ENCODE measurements around the gene R3HDM4. TPM values are rescaled to one million over a fixed set of nuclear protein-coding genes. Genes with fewer than 3 reads are reported as not detected.

The R3HDM4 gene
- total RNA-seq, 1 donor from 2014 or later: 57.9 TPM

DNA sequence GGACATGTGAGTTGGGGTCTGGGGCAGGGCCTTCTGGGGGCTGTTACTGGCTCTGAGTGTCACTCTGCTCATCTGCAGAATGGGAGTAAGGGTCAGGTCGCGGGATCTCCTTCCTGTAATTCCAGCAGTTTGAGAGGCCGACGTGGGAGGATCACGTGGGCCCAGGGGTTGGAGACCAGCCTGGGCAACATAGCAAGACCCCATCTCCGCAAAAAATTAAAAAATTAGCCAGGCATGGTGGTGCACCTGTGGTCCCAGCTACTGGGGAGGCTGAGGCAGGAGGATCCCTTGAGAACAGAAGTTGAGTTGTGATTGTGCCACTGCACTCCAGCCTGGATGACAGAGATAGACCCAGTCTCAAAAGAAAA lies 16.9 kb upstream of the R3HDM4 start:
- no peak overlapping the region for H3K27ac Mint-ChIP-seq (ENCODE audit: unreplicated experiment)
- Histone ChIP-seq H3K27ac (ENCODE audit: low read depth, low read length) (no peak overlapping the region), H4K20me1 (ENCODE audit: insufficient read depth, low read length) (peaks cover 15% of the 10 kb centered on the region), H3K9ac (ENCODE audit: low read length) (no peak overlapping the region), H3K27me3 (ENCODE audit: insufficient read depth, low read length) (no peaks in the 10 kb centered on the region), H2AFZ (ENCODE audit: low read depth, low read length) (no peak overlapping the region), H3K9me3 (ENCODE audit: insufficient read depth, low read depth, low read length) (no peaks in the 10 kb centered on the region), H3K79me2 (ENCODE audit: insufficient read depth, low read length) (peaks cover 47% of the 10 kb centered on the region), H3K4me2 (ENCODE audit: low read length) (no peak overlapping the region), H3K4me1 (ENCODE audit: insufficient read depth, low read length) (peaks cover 36% of the 10 kb centered on the region), H3K36me3 (ENCODE audit: insufficient read depth, low read length) (no peaks in the 10 kb centered on the region), H3K4me3 (ENCODE audit: insufficient read depth, low read depth, low read length) (no peak overlapping the region)
- H3K27me3 Mint-ChIP-seq (ENCODE audit: low read depth, unreplicated experiment): no peaks in the 10 kb centered on the region
- H3K36me3 Mint-ChIP-seq (ENCODE audit: low read depth, unreplicated experiment): peaks cover 6% of the 10 kb centered on the region
- H3K4me1 Mint-ChIP-seq (ENCODE audit: low read depth, unreplicated experiment): peaks cover 7% of the 10 kb centered on the region
- DNase-seq (ENCODE audit: low read depth): no peak
- no peak for FAIRE-seq
- no peaks in the 10 kb centered on the region for H3K9me3 Mint-ChIP-seq (ENCODE audit: unreplicated experiment)
- TF ChIP-seq EZH2 (IDR thresholded peaks at IDR 0.05; ENCODE audit: insufficient read depth, low read length): no peak
- TF ChIP-seq, protein P1, sequence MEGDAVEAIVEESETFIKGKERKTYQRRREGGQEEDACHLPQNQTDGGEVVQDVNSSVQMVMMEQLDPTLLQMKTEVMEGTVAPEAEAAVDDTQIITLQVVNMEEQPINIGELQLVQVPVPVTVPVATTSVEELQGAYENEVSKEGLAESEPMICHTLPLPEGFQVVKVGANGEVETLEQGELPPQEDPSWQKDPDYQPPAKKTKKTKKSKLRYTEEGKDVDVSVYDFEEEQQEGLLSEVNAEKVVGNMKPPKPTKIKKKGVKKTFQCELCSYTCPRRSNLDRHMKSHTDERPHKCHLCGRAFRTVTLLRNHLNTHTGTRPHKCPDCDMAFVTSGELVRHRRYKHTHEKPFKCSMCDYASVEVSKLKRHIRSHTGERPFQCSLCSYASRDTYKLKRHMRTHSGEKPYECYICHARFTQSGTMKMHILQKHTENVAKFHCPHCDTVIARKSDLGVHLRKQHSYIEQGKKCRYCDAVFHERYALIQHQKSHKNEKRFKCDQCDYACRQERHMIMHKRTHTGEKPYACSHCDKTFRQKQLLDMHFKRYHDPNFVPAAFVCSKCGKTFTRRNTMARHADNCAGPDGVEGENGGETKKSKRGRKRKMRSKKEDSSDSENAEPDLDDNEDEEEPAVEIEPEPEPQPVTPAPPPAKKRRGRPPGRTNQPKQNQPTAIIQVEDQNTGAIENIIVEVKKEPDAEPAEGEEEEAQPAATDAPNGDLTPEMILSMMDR (IDR thresholded peaks at IDR 0.05; ENCODE audit: insufficient read depth, low read depth, low read length): no peak
- no peak overlapping the region for H3K4me3 Mint-ChIP-seq (ENCODE audit: unreplicated experiment)

DNA sequence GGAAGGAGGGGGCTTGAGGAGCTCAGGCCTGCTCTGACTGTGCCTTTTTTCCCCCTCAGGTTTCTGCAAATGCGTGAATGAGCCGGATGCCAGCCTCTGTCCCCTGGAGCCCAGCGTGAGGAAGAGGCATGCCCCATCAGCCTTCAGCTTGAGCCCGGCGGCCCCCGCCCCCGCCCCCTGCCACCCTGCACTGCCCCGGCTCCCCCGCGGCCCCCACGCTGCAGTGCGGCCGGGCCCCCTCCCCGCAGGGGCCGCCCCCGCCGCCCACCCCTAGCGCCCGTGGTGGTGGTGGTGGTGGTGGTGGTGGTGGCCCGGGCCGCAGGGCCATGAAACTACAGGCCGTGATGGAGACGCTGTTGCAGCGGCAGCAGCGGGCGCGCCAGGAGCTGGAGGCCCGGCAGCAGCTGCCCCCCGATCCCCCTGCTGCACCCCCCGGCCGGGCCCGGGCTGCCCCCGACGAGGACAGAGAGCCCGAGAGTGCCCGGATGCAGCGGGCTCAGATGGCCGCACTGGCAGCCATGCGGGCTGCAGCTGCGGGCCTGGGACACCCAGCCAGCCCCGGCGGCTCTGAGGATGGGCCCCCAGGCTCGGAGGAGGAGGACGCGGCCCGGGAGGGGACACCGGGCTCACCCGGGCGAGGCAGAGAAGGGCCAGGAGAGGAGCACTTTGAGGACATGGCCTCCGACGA lies 16.3 kb upstream of the R3HDM4 start:
- Histone ChIP-seq H3K4me1 (ENCODE audit: insufficient read depth, low read length) (peaks cover 35% of the 10 kb centered on the region), H2AFZ (ENCODE audit: low read depth, low read length) (no peak overlapping the region), H3K9ac (ENCODE audit: low read length) (no peak overlapping the region), H3K9me3 (ENCODE audit: insufficient read depth, low read depth, low read length) (no peaks in the 10 kb centered on the region), H4K20me1 (ENCODE audit: insufficient read depth, low read length) (peaks cover 15% of the 10 kb centered on the region), H3K27ac (ENCODE audit: low read depth, low read length) (no peak overlapping the region), H3K4me3 (ENCODE audit: insufficient read depth, low read depth, low read length) (no peak overlapping the region), H3K36me3 (ENCODE audit: insufficient read depth, low read length) (no peaks in the 10 kb centered on the region), H3K4me2 (ENCODE audit: low read length) (no peak overlapping the region), H3K27me3 (ENCODE audit: insufficient read depth, low read length) (no peaks in the 10 kb centered on the region), H3K79me2 (ENCODE audit: insufficient read depth, low read length) (peaks cover 44% of the 10 kb centered on the region)
- no peak overlapping the region for H3K4me3 Mint-ChIP-seq (ENCODE audit: unreplicated experiment)
- peaks cover 6% of the 10 kb centered on the region for H3K36me3 Mint-ChIP-seq (ENCODE audit: low read depth, unreplicated experiment)
- no peaks in the 10 kb centered on the region for H3K9me3 Mint-ChIP-seq (ENCODE audit: unreplicated experiment)
- DNase-seq (ENCODE audit: low read depth) (no peak), FAIRE-seq (no peak)
- peaks cover 7% of the 10 kb centered on the region for H3K4me1 Mint-ChIP-seq (ENCODE audit: low read depth, unreplicated experiment)
- no peaks in the 10 kb centered on the region for H3K27me3 Mint-ChIP-seq (ENCODE audit: low read depth, unreplicated experiment)
- no peak overlapping the region for H3K27ac Mint-ChIP-seq (ENCODE audit: unreplicated experiment)
- TF ChIP-seq, protein P1 (IDR thresholded peaks at IDR 0.05; ENCODE audit: insufficient read depth, low read depth, low read length): no peak
- TF ChIP-seq EZH2 (IDR thresholded peaks at IDR 0.05; ENCODE audit: insufficient read depth, low read length): no peak

DNA sequence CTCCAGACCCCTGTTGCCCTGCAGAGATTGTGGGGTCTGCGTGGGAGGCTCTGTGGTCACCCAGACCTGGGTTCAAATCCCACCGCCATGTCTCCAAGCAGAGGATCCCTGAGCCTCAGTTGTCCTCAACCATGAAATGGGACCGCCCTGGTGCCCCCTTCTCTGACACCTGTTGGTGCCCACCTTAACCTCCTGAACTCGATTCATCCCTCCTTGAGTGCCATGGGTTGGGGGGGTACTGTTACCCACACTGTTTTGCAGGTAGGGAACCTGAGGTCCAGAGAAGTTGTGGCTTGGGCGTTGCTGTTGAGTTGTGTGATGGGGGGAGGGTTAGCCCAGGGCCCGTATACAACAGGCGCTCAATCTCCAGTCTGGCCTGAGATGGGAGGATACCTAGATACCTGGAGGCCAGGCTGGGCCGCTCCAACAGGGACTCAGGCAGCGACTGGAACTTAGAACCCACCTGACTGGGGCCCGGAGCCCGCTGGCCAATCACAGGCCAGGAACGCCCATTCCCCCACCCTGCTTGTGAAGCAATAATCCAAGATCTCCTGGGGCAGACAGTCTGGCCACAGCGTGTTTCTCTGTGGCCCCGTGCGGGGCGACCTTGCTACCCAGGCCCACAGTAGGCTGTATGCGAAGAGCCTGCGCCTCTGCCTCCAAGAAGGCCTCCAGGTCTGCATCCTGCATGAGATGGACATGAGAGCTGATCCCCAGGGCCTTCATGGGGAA lies 15.6 kb upstream of the R3HDM4 start:
- Mint-ChIP-seq H3K9me3 (ENCODE audit: unreplicated experiment) (no peaks in the 10 kb centered on the region), H3K27me3 (ENCODE audit: low read depth, unreplicated experiment) (no peaks in the 10 kb centered on the region), H3K27ac (ENCODE audit: unreplicated experiment) (no peak overlapping the region), H3K36me3 (ENCODE audit: low read depth, unreplicated experiment) (peaks cover 6% of the 10 kb centered on the region), H3K4me1 (ENCODE audit: low read depth, unreplicated experiment) (peaks cover 5% of the 10 kb centered on the region), H3K4me3 (ENCODE audit: unreplicated experiment) (peak overlapping the region; percentile 79)
- peaks cover 15% of the 10 kb centered on the region for H4K20me1 ChIP-seq (ENCODE audit: insufficient read depth, low read length)
- H3K4me2 ChIP-seq (ENCODE audit: low read length): no peak overlapping the region
- no peaks in the 10 kb centered on the region for H3K36me3 ChIP-seq (ENCODE audit: insufficient read depth, low read length)
- DNase-seq (ENCODE audit: low read depth) (no peak), FAIRE-seq (no peak)
- peaks cover 27% of the 10 kb centered on the region for H3K4me1 ChIP-seq (ENCODE audit: insufficient read depth, low read length)
- no peak overlapping the region for H2AFZ ChIP-seq (ENCODE audit: low read depth, low read length)
- H3K79me2 ChIP-seq (ENCODE audit: insufficient read depth, low read length): peaks cover 37% of the 10 kb centered on the region
- no peak overlapping the region for H3K27ac ChIP-seq (ENCODE audit: low read depth, low read length)
- no peak overlapping the region for H3K4me3 ChIP-seq (ENCODE audit: insufficient read depth, low read depth, low read length)
- TF ChIP-seq EZH2 (IDR thresholded peaks at IDR 0.05; ENCODE audit: insufficient read depth, low read length): no peak
- TF ChIP-seq, protein P1 (IDR thresholded peaks at IDR 0.05; ENCODE audit: insufficient read depth, low read depth, low read length): no peak
- no peaks in the 10 kb centered on the region for H3K9me3 ChIP-seq (ENCODE audit: insufficient read depth, low read depth, low read length)
- no peaks in the 10 kb centered on the region for H3K27me3 ChIP-seq (ENCODE audit: insufficient read depth, low read length)
- no peak overlapping the region for H3K9ac ChIP-seq (ENCODE audit: low read length)
